C4-2B (cell line): ENCODE data around the gene GBGT1.

Experiments
- CTCF ChIP-seq: fragments of 450-650 bp; conservative IDR thresholded peaks from 2 replicates; pipeline ENCODE4 v1.5.1; 2017; ENCODE audit warnings: mild to moderate bottlenecking
- ZFX ChIP-seq: fragments of 450-650 bp; IDR thresholded peaks from 2 replicates; pipeline ENCODE4 v1.6.1; 2017

GRCh38 chr9:133200631-133201030, 36.9 kb upstream of the GBGT1 start:
- TF ChIP-seq CTCF: no peak
- no peak for TF ChIP-seq ZFX
